WTC11 (cell line): ENCODE measurements around the gene P2RX2.

ENCODE experiments used
- CBFB ChIP-seq: sonication (generic); formaldehyde crosslinking; IDR thresholded peaks from 2 replicates; pipeline ENCODE4 v1.8.1; 2022; ENCODE audit warnings: mild to moderate bottlenecking, low read depth, missing genetic modification reagents
- ESRRA ChIP-seq: sonication (generic); formaldehyde crosslinking; IDR thresholded peaks from 2 replicates; pipeline ENCODE4 v1.8.1; 2022; ENCODE audit warnings: mild to moderate bottlenecking, missing genetic modification reagents, borderline replicate concordance
- NR2C2 ChIP-seq: sonication (generic); formaldehyde crosslinking; IDR thresholded peaks from 2 replicates; pipeline ENCODE4 v1.8.0; 2022; ENCODE audit warnings: mild to moderate bottlenecking, missing genetic modification reagents
- OVOL2 ChIP-seq: fragments of 250-450 bp; sonication (Bioruptor Pico); IDR thresholded peaks from 2 replicates; pipeline ENCODE4 v1.9.0; 2021; ENCODE audit warnings: mild to moderate bottlenecking, borderline replicate concordance
- SP1 ChIP-seq: sonication (generic); formaldehyde crosslinking; conservative IDR thresholded peaks from 2 replicates; pipeline ENCODE4 v1.8.1; 2022; ENCODE audit warnings: missing genetic modification reagents
- TCF7 ChIP-seq: sonication (generic); formaldehyde crosslinking; IDR thresholded peaks from 2 replicates; pipeline ENCODE4 v1.8.0; 2022; ENCODE audit warnings: mild to moderate bottlenecking, low read depth, missing genetic modification reagents, moderate library complexity
- TEAD4 ChIP-seq: sonication (generic); formaldehyde crosslinking; IDR thresholded peaks from 2 replicates; pipeline ENCODE4 v1.8.0; 2022; ENCODE audit warnings: mild to moderate bottlenecking, missing genetic modification reagents
- ZNF121 ChIP-seq: sonication (generic); formaldehyde crosslinking; IDR thresholded peaks from 2 replicates; pipeline ENCODE4 v1.8.0; 2023; ENCODE audit warnings: missing genetic modification reagents
- TF ChIP-seq, protein P1 (sequence below): fragments of 200-600 bp; IDR thresholded peaks from 2 replicates; pipeline ENCODE4 v1.8.0; 2022; ENCODE audit warnings: antibody characterized with exemption
- TF ChIP-seq, protein P2 (sequence below): sonication (generic); formaldehyde crosslinking; IDR thresholded peaks from 2 replicates; pipeline ENCODE4 v1.8.1; 2022; ENCODE audit warnings: mild to moderate bottlenecking, moderate library complexity, missing genetic modification reagents
- TF ChIP-seq, protein P3 (sequence below): sonication (generic); formaldehyde crosslinking; IDR thresholded peaks from 2 replicates; pipeline ENCODE4 v1.8.0; 2022; ENCODE audit warnings: mild to moderate bottlenecking, missing genetic modification reagents
- TF ChIP-seq, protein P4 (sequence below): sonication (generic); formaldehyde crosslinking; IDR thresholded peaks from 2 replicates; pipeline ENCODE4 v1.8.0; 2022; ENCODE audit warnings: mild to moderate bottlenecking, missing genetic modification reagents
- TF ChIP-seq, protein P5 (sequence below): sonication (generic); formaldehyde crosslinking; IDR thresholded peaks from 2 replicates; pipeline ENCODE4 v1.8.0; 2022; ENCODE audit warnings: missing genetic modification reagents
- TF ChIP-seq, protein P6 (sequence below): sonication (generic); formaldehyde crosslinking; IDR thresholded peaks from 2 replicates; pipeline ENCODE4 v1.8.1; 2023; ENCODE audit warnings: mild to moderate bottlenecking, missing genetic modification reagents, moderate library complexity

DNA sequence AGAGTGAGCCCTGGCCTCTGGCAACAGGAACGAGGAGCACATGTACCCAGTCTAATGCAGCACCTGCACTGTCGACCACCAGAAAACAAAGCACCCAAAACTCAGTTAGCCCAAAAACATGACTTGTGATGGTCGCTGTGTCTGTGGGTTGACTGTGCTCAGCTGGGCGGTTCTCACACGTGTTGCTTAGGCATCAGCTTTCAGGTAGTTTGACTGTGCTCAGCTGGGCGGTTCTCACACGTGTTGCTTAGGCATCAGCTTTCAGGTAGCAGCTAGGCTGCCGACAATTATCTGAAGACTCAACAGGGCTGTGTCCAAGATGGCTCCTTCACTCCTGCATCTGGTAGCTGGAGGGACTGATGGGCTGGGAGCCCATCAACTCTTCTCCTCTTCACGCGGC is 7.0 kb upstream of the P2RX2 start:
- TF ChIP-seq ESRRA (CRISPR knock-in tag): no peak
- no peak for TF ChIP-seq TCF7
- TF ChIP-seq ZNF121: no peak
- TF ChIP-seq, protein P1, sequence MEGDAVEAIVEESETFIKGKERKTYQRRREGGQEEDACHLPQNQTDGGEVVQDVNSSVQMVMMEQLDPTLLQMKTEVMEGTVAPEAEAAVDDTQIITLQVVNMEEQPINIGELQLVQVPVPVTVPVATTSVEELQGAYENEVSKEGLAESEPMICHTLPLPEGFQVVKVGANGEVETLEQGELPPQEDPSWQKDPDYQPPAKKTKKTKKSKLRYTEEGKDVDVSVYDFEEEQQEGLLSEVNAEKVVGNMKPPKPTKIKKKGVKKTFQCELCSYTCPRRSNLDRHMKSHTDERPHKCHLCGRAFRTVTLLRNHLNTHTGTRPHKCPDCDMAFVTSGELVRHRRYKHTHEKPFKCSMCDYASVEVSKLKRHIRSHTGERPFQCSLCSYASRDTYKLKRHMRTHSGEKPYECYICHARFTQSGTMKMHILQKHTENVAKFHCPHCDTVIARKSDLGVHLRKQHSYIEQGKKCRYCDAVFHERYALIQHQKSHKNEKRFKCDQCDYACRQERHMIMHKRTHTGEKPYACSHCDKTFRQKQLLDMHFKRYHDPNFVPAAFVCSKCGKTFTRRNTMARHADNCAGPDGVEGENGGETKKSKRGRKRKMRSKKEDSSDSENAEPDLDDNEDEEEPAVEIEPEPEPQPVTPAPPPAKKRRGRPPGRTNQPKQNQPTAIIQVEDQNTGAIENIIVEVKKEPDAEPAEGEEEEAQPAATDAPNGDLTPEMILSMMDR: no peak
- no peak for TF ChIP-seq CBFB (CRISPR knock-in tag)
- TF ChIP-seq, protein P2, sequence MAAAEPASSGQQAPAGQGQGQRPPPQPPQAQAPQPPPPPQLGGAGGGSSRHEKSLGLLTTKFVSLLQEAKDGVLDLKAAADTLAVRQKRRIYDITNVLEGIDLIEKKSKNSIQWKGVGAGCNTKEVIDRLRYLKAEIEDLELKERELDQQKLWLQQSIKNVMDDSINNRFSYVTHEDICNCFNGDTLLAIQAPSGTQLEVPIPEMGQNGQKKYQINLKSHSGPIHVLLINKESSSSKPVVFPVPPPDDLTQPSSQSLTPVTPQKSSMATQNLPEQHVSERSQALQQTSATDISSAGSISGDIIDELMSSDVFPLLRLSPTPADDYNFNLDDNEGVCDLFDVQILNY: no peak
- TF ChIP-seq, protein P3, sequence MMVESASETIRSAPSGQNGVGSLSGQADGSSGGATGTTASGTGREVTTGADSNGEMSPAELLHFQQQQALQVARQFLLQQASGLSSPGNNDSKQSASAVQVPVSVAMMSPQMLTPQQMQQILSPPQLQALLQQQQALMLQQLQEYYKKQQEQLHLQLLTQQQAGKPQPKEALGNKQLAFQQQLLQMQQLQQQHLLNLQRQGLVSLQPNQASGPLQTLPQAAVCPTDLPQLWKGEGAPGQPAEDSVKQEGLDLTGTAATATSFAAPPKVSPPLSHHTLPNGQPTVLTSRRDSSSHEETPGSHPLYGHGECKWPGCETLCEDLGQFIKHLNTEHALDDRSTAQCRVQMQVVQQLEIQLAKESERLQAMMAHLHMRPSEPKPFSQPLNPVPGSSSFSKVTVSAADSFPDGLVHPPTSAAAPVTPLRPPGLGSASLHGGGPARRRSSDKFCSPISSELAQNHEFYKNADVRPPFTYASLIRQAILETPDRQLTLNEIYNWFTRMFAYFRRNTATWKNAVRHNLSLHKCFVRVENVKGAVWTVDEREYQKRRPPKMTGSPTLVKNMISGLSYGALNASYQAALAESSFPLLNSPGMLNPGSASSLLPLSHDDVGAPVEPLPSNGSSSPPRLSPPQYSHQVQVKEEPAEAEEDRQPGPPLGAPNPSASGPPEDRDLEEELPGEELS (CRISPR knock-in tag): no peak
- TF ChIP-seq, protein P4, sequence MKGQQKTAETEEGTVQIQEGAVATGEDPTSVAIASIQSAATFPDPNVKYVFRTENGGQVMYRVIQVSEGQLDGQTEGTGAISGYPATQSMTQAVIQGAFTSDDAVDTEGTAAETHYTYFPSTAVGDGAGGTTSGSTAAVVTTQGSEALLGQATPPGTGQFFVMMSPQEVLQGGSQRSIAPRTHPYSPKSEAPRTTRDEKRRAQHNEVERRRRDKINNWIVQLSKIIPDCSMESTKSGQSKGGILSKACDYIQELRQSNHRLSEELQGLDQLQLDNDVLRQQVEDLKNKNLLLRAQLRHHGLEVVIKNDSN (CRISPR knock-in tag): no peak
- TF ChIP-seq SP1 (CRISPR knock-in tag): no peak
- TF ChIP-seq TEAD4 (CRISPR knock-in tag): no peak
- TF ChIP-seq, protein P5, sequence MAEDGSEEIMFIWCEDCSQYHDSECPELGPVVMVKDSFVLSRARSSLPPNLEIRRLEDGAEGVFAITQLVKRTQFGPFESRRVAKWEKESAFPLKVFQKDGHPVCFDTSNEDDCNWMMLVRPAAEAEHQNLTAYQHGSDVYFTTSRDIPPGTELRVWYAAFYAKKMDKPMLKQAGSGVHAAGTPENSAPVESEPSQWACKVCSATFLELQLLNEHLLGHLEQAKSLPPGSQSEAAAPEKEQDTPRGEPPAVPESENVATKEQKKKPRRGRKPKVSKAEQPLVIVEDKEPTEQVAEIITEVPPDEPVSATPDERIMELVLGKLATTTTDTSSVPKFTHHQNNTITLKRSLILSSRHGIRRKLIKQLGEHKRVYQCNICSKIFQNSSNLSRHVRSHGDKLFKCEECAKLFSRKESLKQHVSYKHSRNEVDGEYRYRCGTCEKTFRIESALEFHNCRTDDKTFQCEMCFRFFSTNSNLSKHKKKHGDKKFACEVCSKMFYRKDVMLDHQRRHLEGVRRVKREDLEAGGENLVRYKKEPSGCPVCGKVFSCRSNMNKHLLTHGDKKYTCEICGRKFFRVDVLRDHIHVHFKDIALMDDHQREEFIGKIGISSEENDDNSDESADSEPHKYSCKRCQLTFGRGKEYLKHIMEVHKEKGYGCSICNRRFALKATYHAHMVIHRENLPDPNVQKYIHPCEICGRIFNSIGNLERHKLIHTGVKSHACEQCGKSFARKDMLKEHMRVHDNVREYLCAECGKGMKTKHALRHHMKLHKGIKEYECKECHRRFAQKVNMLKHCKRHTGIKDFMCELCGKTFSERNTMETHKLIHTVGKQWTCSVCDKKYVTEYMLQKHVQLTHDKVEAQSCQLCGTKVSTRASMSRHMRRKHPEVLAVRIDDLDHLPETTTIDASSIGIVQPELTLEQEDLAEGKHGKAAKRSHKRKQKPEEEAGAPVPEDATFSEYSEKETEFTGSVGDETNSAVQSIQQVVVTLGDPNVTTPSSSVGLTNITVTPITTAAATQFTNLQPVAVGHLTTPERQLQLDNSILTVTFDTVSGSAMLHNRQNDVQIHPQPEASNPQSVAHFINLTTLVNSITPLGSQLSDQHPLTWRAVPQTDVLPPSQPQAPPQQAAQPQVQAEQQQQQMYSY (CRISPR knock-in tag): no peak
- TF ChIP-seq, protein P6, sequence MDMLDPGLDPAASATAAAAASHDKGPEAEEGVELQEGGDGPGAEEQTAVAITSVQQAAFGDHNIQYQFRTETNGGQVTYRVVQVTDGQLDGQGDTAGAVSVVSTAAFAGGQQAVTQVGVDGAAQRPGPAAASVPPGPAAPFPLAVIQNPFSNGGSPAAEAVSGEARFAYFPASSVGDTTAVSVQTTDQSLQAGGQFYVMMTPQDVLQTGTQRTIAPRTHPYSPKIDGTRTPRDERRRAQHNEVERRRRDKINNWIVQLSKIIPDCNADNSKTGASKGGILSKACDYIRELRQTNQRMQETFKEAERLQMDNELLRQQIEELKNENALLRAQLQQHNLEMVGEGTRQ: no peak
- TF ChIP-seq OVOL2: no peak
- no peak for TF ChIP-seq NR2C2
